Measurements from ENCODE around the gene OAS1.

- TF ChIP-seq CTCF (IDR thresholded peaks at IDR 0.05; ENCODE audit: low read depth, low read length, poor library complexity, severe bottlenecking) = no peak
- no peak for TF ChIP-seq EZH2phosphoT487 (IDR thresholded peaks at IDR 0.05; ENCODE audit: borderline replicate concordance, low read length)
Measured at GRCh38 chr12:112927475-112927874, 20.7 kb downstream of the OAS1 start.

Measured in DOHH2 (cell line).